Uterus (tissue), 4 donors: ENCODE results near the gene S100A10. TPM values are rescaled to one million over a fixed set of nuclear protein-coding genes. Genes with fewer than 3 reads are reported as not detected.

Experiments used
- DNase-seq, 2 donors: peaks; one replicate each; pipeline ENCODE4 v3.0.0-alpha.2; 2019 to 2020
- H3K27ac ChIP-seq, 2 donors: fragments of 200-600 bp; sonication (generic); 1 replicate in 1 of 2; 2 replicates in 1 of 2; pipeline ENCODE4 v1.5.1; 2016 to 2018
- H3K27me3 ChIP-seq, 2 donors: fragments of 200-600 bp; sonication (generic); one replicate each; pipeline ENCODE4 v1.5.1; 2018 to 2019; ENCODE audit warnings: control low read depth in 1 of 2
- H3K36me3 ChIP-seq, 2 donors: fragments of 200-600 bp; sonication (generic); one replicate each; pipeline ENCODE4 v1.5.1; 2019; ENCODE audit warnings: control low read depth in 1 of 2
- H3K4me1 ChIP-seq, 2 donors: fragments of 200-600 bp; sonication (generic); one replicate each; pipeline ENCODE4 v1.5.1; 2018 to 2019; ENCODE audit warnings: control low read depth in 1 of 2
- H3K4me3 ChIP-seq, 2 donors: fragments of 200-600 bp; sonication (generic); 1 replicate in 1 of 2; 2 replicates in 1 of 2; pipeline ENCODE4 v1.5.1; 2018 to 2019; ENCODE audit warnings: mild to moderate bottlenecking in 1 of 2
- H3K9me3 ChIP-seq, 2 donors: fragments of 200-600 bp; sonication (generic); one replicate each; pipeline ENCODE4 v1.5.1; 2019; ENCODE audit warnings: control low read depth in 1 of 2
- POLR2A ChIP-seq, 2 donors: fragments of 450-650 bp; IDR thresholded peaks; one replicate each; pipeline ENCODE4 v1.6.1; 2016; ENCODE audit warnings: antibody characterized with exemption in 2 of 2, mild to moderate bottlenecking in 1 of 2, moderate library complexity in 1 of 2
- intact Hi-C: fragments of 100-400 bp; cut with DNase I; formaldehyde crosslinking; loops from one replicate; pipeline ENCODE4 v1.15.1; 2023; ENCODE audit warnings: low total_unique reads
- total RNA-seq, 4 donors: library from RNA; depleted of rRNA in 3 of 4; stranded (reverse); fragments of >200 nt in 3 of 4; gene quantifications; one replicate each; pipeline versions ENCODE4 v1.1.0 to v1.2.4, GENCODE V29; 2014 to 2023
- TF ChIP-seq, protein P1 (sequence below), 4 experiments: fragments of 200-600 bp in 2 of 4; fragments of 450-650 bp in 2 of 4; sonication (generic) in 2 of 4; IDR thresholded peaks; one replicate each; pipeline ENCODE4 v1.5.1; 2016 to 2019; ENCODE audit warnings: antibody characterized with exemption in 4 of 4, mild to moderate bottlenecking in 2 of 4, moderate library complexity in 1 of 4
- donor health status: DM: yes; HTN: yes; CAD: no.

S100A10 gene, protein sequence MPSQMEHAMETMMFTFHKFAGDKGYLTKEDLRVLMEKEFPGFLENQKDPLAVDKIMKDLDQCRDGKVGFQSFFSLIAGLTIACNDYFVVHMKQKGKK
- total RNA-seq: 100 to 1,000 TPM in 1 of 4 donors, 10 to 100 TPM in 3; 21.8 to 189 (median 34.6) TPM

DNA sequence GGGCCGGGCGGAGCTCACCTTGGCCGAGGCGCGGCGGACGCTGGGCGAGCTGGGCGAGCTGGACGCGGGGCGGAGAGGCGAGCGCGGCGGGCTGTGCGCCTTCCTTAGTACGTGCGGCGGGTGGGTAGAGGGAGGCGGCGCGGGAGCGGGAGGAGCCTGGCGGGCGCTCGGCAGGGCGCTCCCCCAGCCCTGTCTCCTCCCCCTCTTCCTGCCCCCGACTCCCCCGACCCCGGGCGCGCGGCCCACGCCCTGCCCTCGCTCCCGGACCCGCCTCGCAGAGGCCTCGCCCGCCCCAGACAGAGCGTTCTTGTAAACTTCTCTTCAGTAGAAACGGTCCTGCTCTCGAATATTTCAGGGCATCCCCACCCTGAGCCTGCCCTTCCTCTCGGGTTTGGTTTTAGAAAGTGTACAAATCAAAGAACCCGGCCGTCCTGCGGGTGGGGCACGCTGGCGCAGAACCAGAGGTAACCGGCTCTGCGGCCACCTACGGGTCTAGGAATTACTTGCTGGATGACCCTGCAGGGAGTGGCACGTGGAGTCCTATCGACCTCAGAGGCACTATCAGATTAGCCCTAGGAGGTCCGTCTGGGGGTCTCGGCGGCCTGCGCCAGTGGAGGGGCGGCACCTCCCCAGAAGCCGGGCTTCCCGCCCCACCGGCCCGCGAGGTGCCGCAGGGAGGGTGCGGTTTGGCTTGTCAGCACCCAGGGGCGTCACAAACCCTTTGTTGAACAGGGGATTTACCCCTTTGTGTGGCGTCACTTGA, at the start of gene S100A10:
TSS of gene S100A10 (minus strand) at position 126 of the 763 bp plus-strand sequence. CDS start 7,629 bp downstream, outside the sequence.
- peak within 1 kb of the TSS; percentile 65 to 86 for H3K4me3 ChIP-seq
- peaks cover 8 to 11% of the 10 kb centered on the region in 2 donors for H3K4me1 ChIP-seq
- intact Hi-C loops: no loop called here
- no peaks in the 10 kb centered on the region for H3K27me3 ChIP-seq
- peak within 1 kb of the TSS; percentile 87 to 90 for H3K27ac ChIP-seq
- no peaks in the 10 kb centered on the region for H3K9me3 ChIP-seq
- DNase-seq: peak; percentile 77 to 79
- TF ChIP-seq, protein P1, sequence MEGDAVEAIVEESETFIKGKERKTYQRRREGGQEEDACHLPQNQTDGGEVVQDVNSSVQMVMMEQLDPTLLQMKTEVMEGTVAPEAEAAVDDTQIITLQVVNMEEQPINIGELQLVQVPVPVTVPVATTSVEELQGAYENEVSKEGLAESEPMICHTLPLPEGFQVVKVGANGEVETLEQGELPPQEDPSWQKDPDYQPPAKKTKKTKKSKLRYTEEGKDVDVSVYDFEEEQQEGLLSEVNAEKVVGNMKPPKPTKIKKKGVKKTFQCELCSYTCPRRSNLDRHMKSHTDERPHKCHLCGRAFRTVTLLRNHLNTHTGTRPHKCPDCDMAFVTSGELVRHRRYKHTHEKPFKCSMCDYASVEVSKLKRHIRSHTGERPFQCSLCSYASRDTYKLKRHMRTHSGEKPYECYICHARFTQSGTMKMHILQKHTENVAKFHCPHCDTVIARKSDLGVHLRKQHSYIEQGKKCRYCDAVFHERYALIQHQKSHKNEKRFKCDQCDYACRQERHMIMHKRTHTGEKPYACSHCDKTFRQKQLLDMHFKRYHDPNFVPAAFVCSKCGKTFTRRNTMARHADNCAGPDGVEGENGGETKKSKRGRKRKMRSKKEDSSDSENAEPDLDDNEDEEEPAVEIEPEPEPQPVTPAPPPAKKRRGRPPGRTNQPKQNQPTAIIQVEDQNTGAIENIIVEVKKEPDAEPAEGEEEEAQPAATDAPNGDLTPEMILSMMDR (IDR thresholded peaks at IDR 0.05): no peak
- peak in 1 of 2 donors; percentile 70 for TF ChIP-seq POLR2A (IDR thresholded peaks at IDR 0.05)
- H3K36me3 ChIP-seq: no peaks in the 10 kb centered on the region

DNA sequence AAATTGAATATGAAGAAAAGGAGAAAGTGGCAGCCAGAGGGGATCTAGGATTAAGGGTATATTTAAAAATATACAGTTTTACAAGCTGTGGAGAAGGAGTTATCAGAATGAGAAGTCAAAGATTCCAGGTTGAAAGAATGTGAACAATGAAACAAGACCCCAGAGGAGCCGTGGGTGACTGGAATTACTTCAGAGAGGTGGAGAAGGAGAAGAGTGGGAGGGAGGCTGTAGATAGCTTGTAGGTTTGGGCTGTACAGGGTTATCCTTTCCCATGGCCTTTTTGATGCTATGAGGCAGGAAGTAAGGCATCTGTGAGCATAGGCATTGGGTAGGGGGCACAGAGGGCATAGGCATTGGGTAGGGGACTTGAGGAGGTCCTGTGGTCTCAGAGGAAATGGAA, 48.4 kb upstream of the S100A10 start:
- TF ChIP-seq POLR2A (IDR thresholded peaks at IDR 0.05): no peak
- TF ChIP-seq, protein P1 (IDR thresholded peaks at IDR 0.05): no peak
- intact Hi-C loops: no loop called here

DNA sequence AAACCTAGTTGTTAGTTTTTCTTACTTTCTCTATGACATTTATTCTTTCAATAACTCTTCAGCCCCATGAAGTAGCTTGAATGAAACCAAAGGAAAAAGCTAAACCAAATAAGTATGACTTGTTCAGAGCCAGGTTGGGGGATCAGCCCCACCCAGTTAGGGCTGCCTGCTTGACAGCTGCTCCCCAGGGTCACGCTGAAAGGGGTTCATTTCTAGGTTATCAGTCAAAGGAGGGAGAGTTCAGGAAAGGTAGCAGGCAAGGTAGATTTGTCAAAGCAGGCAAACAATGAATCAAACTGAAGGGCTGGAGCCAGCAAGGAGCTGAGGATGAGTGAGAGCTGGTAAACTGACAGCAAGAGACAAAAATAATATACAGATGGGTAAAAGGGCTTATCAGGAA, 46.2 kb upstream of the S100A10 start:
- Histone ChIP-seq H3K4me1 (peaks cover 0 to 1% of the 10 kb centered on the region in 2 donors), H3K4me3 (no peak overlapping the region), H3K36me3 (no peaks in the 10 kb centered on the region), H3K27me3 (no peaks in the 10 kb centered on the region), H3K9me3 (no peaks in the 10 kb centered on the region), H3K27ac (no peak overlapping the region)
- DNase-seq: no peak
- no peak for TF ChIP-seq POLR2A (IDR thresholded peaks at IDR 0.05)
- intact Hi-C loops: no loop called here

More for the DNA sequence above, 48.4 kb upstream of the S100A10 start:
- Histone ChIP-seq H3K36me3 (no peaks in the 10 kb centered on the region), H3K27ac (no peak overlapping the region), H3K27me3 (no peaks in the 10 kb centered on the region), H3K4me1 (no peaks in the 10 kb centered on the region), H3K4me3 (no peak overlapping the region), H3K9me3 (no peaks in the 10 kb centered on the region)
- DNase-seq: no peak

DNA sequence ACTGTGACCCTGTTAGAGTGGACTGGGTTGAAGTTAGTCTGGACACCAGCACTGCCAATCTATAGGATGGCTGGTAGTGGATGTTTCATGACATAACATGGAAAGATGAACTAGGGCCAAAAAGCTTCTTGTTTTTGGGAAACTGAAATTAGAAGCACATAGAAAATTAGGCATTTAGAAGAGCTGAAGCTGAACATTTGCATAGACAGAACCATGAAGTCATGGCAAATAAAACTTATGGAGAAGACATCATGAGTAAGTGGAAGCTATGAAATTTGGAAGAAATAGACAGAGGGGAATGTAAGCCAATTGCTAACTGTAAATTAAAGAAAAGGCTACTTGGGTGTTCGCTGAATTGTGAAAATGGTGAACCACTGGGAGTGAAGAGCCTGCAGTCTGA, 45.8 kb upstream of the S100A10 start:
- no peaks in the 10 kb centered on the region for H3K9me3 ChIP-seq
- no peaks in the 10 kb centered on the region for H3K36me3 ChIP-seq
- H3K27ac ChIP-seq: no peak overlapping the region
- intact Hi-C loops: no loop called here
- DNase-seq: no peak
- no peak overlapping the region for H3K4me3 ChIP-seq
- peaks cover 0 to 5% of the 10 kb centered on the region in 2 donors for H3K4me1 ChIP-seq
- TF ChIP-seq, protein P1 (IDR thresholded peaks at IDR 0.05): no peak
- TF ChIP-seq POLR2A (IDR thresholded peaks at IDR 0.05): no peak
- H3K27me3 ChIP-seq: no peaks in the 10 kb centered on the region

DNA sequence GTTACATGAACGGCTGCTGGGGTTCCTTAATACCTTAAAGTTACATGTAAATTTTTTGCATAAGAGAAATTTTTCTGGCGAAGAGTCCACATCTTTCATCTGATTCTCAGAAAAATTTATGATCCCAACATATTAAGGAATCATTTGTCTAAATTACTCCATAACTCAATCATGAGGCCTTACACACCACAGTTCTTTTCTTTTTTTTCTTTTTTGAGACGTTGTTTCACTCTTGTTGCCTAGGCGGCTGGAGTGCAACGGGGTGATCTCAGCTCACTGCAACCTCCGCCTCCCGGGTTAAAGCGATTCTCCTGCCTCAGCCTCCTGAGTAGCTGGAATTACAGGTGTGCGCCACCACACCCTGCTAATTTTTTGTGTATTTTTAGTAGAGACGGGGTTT, 45.2 kb upstream of the S100A10 start:
- Histone ChIP-seq H3K9me3 (no peaks in the 10 kb centered on the region), H3K4me3 (no peak overlapping the region), H3K27me3 (no peaks in the 10 kb centered on the region), H3K4me1 (peaks cover 0 to 5% of the 10 kb centered on the region in 2 donors), H3K36me3 (no peaks in the 10 kb centered on the region), H3K27ac (no peak overlapping the region)
- no peak for DNase-seq
- intact Hi-C loops: no loop called here
- TF ChIP-seq, protein P1 (IDR thresholded peaks at IDR 0.05): no peak
- no peak for TF ChIP-seq POLR2A (IDR thresholded peaks at IDR 0.05)
